ENCODE results near the gene FAM174A.

The FAM174A gene

DNA sequence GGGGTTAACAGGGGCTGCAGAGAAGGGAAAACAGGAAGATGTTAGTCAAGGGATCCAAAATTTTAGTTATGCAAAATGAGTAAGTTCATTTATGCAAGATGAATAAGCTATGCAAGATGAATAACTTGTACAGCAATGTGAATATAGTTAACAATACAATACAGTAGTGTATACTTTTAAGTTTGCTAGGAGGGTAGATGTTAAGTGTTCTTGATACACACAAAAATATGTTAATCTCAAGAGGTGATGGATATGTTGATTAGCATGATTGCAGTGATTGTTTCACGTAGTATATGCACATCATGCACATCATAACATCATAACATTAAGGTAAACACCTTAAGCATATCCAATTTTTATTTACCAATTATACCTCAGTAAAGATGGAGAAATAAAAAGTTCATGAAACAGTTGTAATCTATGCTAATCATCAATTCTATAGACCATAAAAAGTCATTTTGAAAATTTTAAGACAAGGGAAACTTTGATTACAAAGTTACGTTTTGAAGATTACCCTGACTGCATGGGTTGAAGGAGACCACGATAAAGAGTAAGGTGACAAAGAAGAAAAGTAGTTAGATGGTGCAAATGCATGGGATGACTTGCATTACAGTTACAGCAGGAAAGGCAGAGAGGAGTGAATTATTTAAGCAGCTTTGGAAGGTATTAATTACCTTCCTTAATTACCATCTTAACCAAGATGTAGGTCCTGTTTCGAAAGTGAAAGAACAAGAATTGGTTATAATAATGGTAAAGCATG, 31.4 kb downstream of the FAM174A start:
- no peak for DNase-seq (ENCODE audit: low spot score)
- Histone ChIP-seq H3K27me3 (ENCODE audit: insufficient read depth, poor library complexity, severe bottlenecking) (no peaks in the 10 kb centered on the region), H3K27ac (ENCODE audit: poor library complexity, severe bottlenecking) (no peak overlapping the region), H3K36me3 (ENCODE audit: low read depth) (peaks cover 16% of the 10 kb centered on the region), H3K4me1 (ENCODE audit: insufficient read depth, poor library complexity, severe bottlenecking) (no peaks in the 10 kb centered on the region), H3K4me3 (ENCODE audit: severe bottlenecking) (no peak overlapping the region), H3K9me3 (ENCODE audit: severe bottlenecking) (no peaks in the 10 kb centered on the region)
- no peak for ATAC-seq (ENCODE audit: low read depth)
- TF ChIP-seq CTCF (IDR thresholded peaks at IDR 0.05; ENCODE audit: poor library complexity, severe bottlenecking), result no peak

DNA sequence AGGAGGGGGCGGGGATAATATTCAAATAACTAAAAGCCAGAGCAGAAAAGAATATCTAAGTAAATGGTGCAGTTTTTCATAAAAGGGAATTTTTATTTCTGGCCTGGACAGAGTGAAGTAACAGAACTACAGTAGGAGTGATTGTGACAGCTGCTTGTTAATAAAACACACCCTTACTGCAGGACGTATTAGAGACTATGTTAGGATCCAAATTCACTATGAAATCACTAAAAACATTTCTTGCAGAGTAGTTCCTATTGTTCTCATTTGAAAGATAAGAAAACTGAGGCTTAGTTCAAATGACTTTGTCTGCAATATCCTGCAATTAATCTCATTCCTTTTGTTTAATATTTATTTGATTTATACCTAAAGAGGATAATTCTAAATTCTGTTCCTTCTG, 39.5 kb downstream of the FAM174A start:
- Histone ChIP-seq H3K27ac (ENCODE audit: poor library complexity, severe bottlenecking) (no peak overlapping the region), H3K36me3 (ENCODE audit: low read depth) (no peaks in the 10 kb centered on the region), H3K27me3 (ENCODE audit: insufficient read depth, poor library complexity, severe bottlenecking) (no peaks in the 10 kb centered on the region), H3K4me1 (ENCODE audit: insufficient read depth, poor library complexity, severe bottlenecking) (no peaks in the 10 kb centered on the region), H3K4me3 (ENCODE audit: severe bottlenecking) (no peak overlapping the region), H3K9me3 (ENCODE audit: severe bottlenecking) (no peaks in the 10 kb centered on the region)
- TF ChIP-seq CTCF (IDR thresholded peaks at IDR 0.05; ENCODE audit: poor library complexity, severe bottlenecking), result no peak
- DNase-seq (ENCODE audit: low spot score) (no peak), ATAC-seq (ENCODE audit: low read depth) (no peak)

DNA sequence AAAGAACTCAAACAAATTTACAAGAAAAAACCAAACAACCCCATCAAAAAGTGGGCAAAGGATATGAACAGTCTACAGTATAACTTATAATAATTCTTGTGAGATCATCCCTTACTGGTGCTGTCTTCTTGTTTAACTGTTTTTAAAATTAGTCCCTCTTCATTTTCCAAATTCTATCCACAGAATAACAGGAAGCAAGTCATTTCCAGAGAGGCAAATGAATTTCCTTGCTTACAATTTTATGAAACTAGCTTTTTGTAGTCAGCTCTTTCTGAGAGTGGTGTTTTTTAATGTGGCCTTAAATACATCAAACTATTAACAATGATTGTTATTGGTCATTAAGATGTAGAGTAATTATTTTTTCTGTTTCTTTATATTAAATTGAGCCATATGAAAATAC, 40.6 kb downstream of the FAM174A start:
- TF ChIP-seq CTCF (IDR thresholded peaks at IDR 0.05; ENCODE audit: poor library complexity, severe bottlenecking), result no peak
- no peak overlapping the region for H3K27ac ChIP-seq (ENCODE audit: poor library complexity, severe bottlenecking)
- no peaks in the 10 kb centered on the region for H3K36me3 ChIP-seq (ENCODE audit: low read depth)
- no peak for DNase-seq (ENCODE audit: low spot score)
- H3K9me3 ChIP-seq (ENCODE audit: severe bottlenecking), result no peaks in the 10 kb centered on the region
- no peaks in the 10 kb centered on the region for H3K4me1 ChIP-seq (ENCODE audit: insufficient read depth, poor library complexity, severe bottlenecking)
- no peak for ATAC-seq (ENCODE audit: low read depth)
- no peaks in the 10 kb centered on the region for H3K27me3 ChIP-seq (ENCODE audit: insufficient read depth, poor library complexity, severe bottlenecking)
- H3K4me3 ChIP-seq (ENCODE audit: severe bottlenecking), result no peak overlapping the region

DNA sequence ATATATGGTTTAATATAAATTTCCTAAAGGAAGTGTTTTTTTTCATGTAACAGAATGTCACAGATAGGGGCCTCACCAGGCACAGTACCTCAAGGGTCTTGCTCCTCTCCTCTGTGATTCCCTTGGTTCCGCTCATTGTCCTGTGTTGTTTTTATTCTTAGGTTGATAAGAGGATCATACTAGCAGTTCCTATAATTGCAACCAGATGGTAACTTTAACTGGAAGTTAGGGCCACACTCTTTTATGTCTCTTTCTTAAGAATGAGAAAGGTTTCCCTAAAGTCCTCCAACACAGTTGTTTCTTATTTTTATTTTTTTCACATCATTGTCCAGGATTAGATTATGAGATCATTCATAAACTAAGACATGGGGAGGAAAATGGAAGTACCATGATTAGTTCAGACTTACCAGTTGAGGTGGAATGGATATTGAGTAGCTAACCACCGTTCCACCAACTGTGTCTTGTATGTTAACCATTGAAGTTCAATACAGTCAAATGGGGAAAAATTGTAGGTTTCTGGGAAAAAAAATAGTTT, 41.1 kb downstream of the FAM174A start:
- no peaks in the 10 kb centered on the region for H3K36me3 ChIP-seq (ENCODE audit: low read depth)
- TF ChIP-seq CTCF (IDR thresholded peaks at IDR 0.05; ENCODE audit: poor library complexity, severe bottlenecking), result no peak
- DNase-seq (ENCODE audit: low spot score), result no peak
- H3K27me3 ChIP-seq (ENCODE audit: insufficient read depth, poor library complexity, severe bottlenecking), result no peaks in the 10 kb centered on the region
- H3K27ac ChIP-seq (ENCODE audit: poor library complexity, severe bottlenecking), result no peak overlapping the region
- no peak for ATAC-seq (ENCODE audit: low read depth)
- no peaks in the 10 kb centered on the region for H3K4me1 ChIP-seq (ENCODE audit: insufficient read depth, poor library complexity, severe bottlenecking)
- H3K9me3 ChIP-seq (ENCODE audit: severe bottlenecking), result no peaks in the 10 kb centered on the region
- no peak overlapping the region for H3K4me3 ChIP-seq (ENCODE audit: severe bottlenecking)

- Histone ChIP-seq H3K4me3 (ENCODE audit: severe bottlenecking) (no peak overlapping the region), H3K27ac (ENCODE audit: poor library complexity, severe bottlenecking) (no peak overlapping the region), H3K9me3 (ENCODE audit: severe bottlenecking) (no peaks in the 10 kb centered on the region), H3K27me3 (ENCODE audit: insufficient read depth, poor library complexity, severe bottlenecking) (no peaks in the 10 kb centered on the region), H3K4me1 (ENCODE audit: insufficient read depth, poor library complexity, severe bottlenecking) (no peaks in the 10 kb centered on the region), H3K36me3 (ENCODE audit: low read depth) (no peaks in the 10 kb centered on the region)
- ATAC-seq (ENCODE audit: low read depth) (no peak), DNase-seq (ENCODE audit: low spot score) (no peak)
- no peak for TF ChIP-seq CTCF (IDR thresholded peaks at IDR 0.05; ENCODE audit: poor library complexity, severe bottlenecking)
These were observed 42.3 kb downstream of the FAM174A start for GRCh38 chr5:100577506-100577905.
